ENCODE measurements around the gene SULT1A2.

Gene SULT1A2

DNA sequence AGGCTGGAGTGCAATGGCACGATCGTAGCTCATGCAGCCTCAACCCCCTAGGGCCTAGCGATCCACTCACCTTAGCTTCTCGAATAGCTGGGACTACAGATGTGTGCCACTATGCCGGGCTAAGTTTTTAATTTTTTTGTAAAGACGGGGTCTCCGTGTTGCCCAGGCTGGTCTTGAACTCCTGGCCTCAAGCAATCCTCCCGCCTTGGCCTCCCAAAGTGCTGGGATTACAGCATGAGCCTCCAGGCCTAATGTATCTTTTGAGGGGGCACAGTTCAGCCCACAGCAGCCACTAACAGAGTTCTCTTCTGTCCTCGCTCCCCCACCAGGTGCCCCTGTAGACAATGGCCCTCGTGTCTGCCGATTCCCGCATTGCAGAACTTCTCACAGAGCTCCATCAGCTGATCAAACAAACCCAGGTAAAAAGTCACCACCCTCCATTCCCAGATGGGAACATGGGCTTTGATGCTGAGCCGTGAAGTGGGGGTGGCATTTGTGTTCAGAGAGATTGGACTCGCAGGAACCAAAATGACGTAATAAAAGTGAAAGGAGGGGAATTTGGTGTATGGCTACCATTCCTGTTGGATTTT, 16.0 kb downstream of the SULT1A2 start:
- no peak overlapping the region for H2AFZ ChIP-seq (ENCODE audit: low read length)
- no peak overlapping the region for H3K4me3 ChIP-seq (ENCODE audit: low read length, poor library complexity, severe bottlenecking)
- no peaks in the 10 kb centered on the region for H3K4me1 ChIP-seq (ENCODE audit: insufficient read depth, low read length, poor library complexity, severe bottlenecking)
- peaks cover 31% of the 10 kb centered on the region; the same call in 1 of the 2 replicates for H3K36me3 ChIP-seq (ENCODE audit: insufficient read depth, low read length)
- no peaks in the 10 kb centered on the region for H3K9me3 ChIP-seq (ENCODE audit: insufficient read depth, low read depth, low read length)
- H4K20me1 ChIP-seq (ENCODE audit: insufficient read depth, low read length, poor library complexity, severe bottlenecking), result no peaks in the 10 kb centered on the region
- no peaks in the 10 kb centered on the region for H3K9me2 ChIP-seq (replicated peaks; ENCODE audit: low read depth, low read length)
- no peak overlapping the region for H3K4me2 ChIP-seq (ENCODE audit: low read depth, low read length, poor library complexity, severe bottlenecking)
- H3K79me2 ChIP-seq (ENCODE audit: insufficient read depth, low read length), result no peaks in the 10 kb centered on the region
- no peaks in the 10 kb centered on the region for H3K27me3 ChIP-seq (ENCODE audit: insufficient read depth, low read length, poor library complexity, severe bottlenecking)
- no peak for TF ChIP-seq CTCF (conservative IDR thresholded peaks at IDR 0.05; ENCODE audit: low read length)
- TF ChIP-seq EZH2phosphoT487 (IDR thresholded peaks at IDR 0.05; ENCODE audit: borderline replicate concordance), result no peak
- no peaks in the 10 kb centered on the region for H3F3A ChIP-seq (ENCODE audit: low read depth)
- no peak overlapping the region for H3K9ac ChIP-seq (ENCODE audit: low read depth, low read length, poor library complexity, severe bottlenecking)

- H3K4me1 ChIP-seq (ENCODE audit: insufficient read depth, low read length, poor library complexity, severe bottlenecking), result no peaks in the 10 kb centered on the region
- no peak overlapping the region for H2AFZ ChIP-seq (ENCODE audit: low read length)
- no peaks in the 10 kb centered on the region for H3K27me3 ChIP-seq (ENCODE audit: insufficient read depth, low read length, poor library complexity, severe bottlenecking)
- H3F3A ChIP-seq (ENCODE audit: low read depth), result no peaks in the 10 kb centered on the region
- no peaks in the 10 kb centered on the region for H3K9me2 ChIP-seq (replicated peaks; ENCODE audit: low read depth, low read length)
- no peak overlapping the region for H3K4me3 ChIP-seq (ENCODE audit: low read length, poor library complexity, severe bottlenecking)
- no peak overlapping the region for H3K4me2 ChIP-seq (ENCODE audit: low read depth, low read length, poor library complexity, severe bottlenecking)
- no peaks in the 10 kb centered on the region for H4K20me1 ChIP-seq (ENCODE audit: insufficient read depth, low read length, poor library complexity, severe bottlenecking)
- H3K36me3 ChIP-seq (ENCODE audit: insufficient read depth, low read length), result no peaks in the 10 kb centered on the region; the same call in 1 of the 2 replicates
- H3K9me3 ChIP-seq (ENCODE audit: insufficient read depth, low read depth, low read length), result no peaks in the 10 kb centered on the region
- H3K9ac ChIP-seq (ENCODE audit: low read depth, low read length, poor library complexity, severe bottlenecking), result no peak overlapping the region
- H3K79me2 ChIP-seq (ENCODE audit: insufficient read depth, low read length), result 0 out of 2 replicates have a peak, but pooled peaks cover 5% of the 10 kb centered on the region
- TF ChIP-seq CTCF (conservative IDR thresholded peaks at IDR 0.05; ENCODE audit: low read length) (no peak), EZH2phosphoT487 (IDR thresholded peaks at IDR 0.05; ENCODE audit: borderline replicate concordance) (no peak)
Observed at GRCh38 chr16:28575446-28576109, 21.3 kb downstream of the SULT1A2 start.

DNA sequence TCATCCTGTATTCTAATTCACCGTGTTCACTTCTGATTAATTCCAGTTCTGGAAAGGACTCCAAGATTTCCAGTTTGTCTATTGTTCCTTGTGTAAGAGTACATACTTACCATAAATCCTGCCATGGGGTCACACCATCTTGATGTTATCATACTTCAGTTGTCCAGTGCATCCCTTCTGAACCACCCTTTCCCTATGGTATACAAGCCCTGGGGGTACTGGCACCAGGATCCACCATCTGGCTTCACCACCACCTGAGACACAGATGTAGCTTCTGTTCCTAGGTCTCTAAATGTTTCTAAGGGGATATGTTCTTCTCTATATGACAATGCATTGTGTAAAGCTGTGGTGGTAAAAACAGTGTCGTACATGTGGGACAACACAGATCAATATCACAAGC, 21.9 kb downstream of the SULT1A2 start:
- no peak overlapping the region for H3K4me2 ChIP-seq (ENCODE audit: low read depth, low read length, poor library complexity, severe bottlenecking)
- no peak overlapping the region for H3K9ac ChIP-seq (ENCODE audit: low read depth, low read length, poor library complexity, severe bottlenecking)
- H3K9me3 ChIP-seq (ENCODE audit: insufficient read depth, low read depth, low read length), result no peaks in the 10 kb centered on the region
- H4K20me1 ChIP-seq (ENCODE audit: insufficient read depth, low read length, poor library complexity, severe bottlenecking), result no peaks in the 10 kb centered on the region
- H3K4me1 ChIP-seq (ENCODE audit: insufficient read depth, low read length, poor library complexity, severe bottlenecking), result no peaks in the 10 kb centered on the region
- no peaks in the 10 kb centered on the region for H3F3A ChIP-seq (ENCODE audit: low read depth)
- no peak for TF ChIP-seq CTCF (conservative IDR thresholded peaks at IDR 0.05; ENCODE audit: low read length)
- TF ChIP-seq EZH2phosphoT487 (IDR thresholded peaks at IDR 0.05; ENCODE audit: borderline replicate concordance), result no peak
- no peak overlapping the region for H2AFZ ChIP-seq (ENCODE audit: low read length)
- H3K9me2 ChIP-seq (replicated peaks; ENCODE audit: low read depth, low read length), result no peaks in the 10 kb centered on the region
- H3K27me3 ChIP-seq (ENCODE audit: insufficient read depth, low read length, poor library complexity, severe bottlenecking), result no peaks in the 10 kb centered on the region
- H3K4me3 ChIP-seq (ENCODE audit: low read length, poor library complexity, severe bottlenecking), result no peak overlapping the region
- H3K36me3 ChIP-seq (ENCODE audit: insufficient read depth, low read length), result no peaks in the 10 kb centered on the region; the same call in 1 of the 2 replicates
- peaks cover 8% of the 10 kb centered on the region; the same call in 1 of the 2 replicates for H3K79me2 ChIP-seq (ENCODE audit: insufficient read depth, low read length)

Measured in Loucy (cell line).